Measurements from ENCODE around the gene MIEF1. TPM values are rescaled to one million over a fixed set of nuclear protein-coding genes. Genes with fewer than 3 reads are reported as not detected.
A peak's percentile ranks its signal among the peaks of the same experiment; 100 is the strongest.

Gene MIEF1
- total and polyA plus RNA-seq, 2 of the 8 experiments (the other 6 are each of a cell fraction or from before 2014, with no cell fraction given): 16.8 to 32.7 TPM

DNA sequence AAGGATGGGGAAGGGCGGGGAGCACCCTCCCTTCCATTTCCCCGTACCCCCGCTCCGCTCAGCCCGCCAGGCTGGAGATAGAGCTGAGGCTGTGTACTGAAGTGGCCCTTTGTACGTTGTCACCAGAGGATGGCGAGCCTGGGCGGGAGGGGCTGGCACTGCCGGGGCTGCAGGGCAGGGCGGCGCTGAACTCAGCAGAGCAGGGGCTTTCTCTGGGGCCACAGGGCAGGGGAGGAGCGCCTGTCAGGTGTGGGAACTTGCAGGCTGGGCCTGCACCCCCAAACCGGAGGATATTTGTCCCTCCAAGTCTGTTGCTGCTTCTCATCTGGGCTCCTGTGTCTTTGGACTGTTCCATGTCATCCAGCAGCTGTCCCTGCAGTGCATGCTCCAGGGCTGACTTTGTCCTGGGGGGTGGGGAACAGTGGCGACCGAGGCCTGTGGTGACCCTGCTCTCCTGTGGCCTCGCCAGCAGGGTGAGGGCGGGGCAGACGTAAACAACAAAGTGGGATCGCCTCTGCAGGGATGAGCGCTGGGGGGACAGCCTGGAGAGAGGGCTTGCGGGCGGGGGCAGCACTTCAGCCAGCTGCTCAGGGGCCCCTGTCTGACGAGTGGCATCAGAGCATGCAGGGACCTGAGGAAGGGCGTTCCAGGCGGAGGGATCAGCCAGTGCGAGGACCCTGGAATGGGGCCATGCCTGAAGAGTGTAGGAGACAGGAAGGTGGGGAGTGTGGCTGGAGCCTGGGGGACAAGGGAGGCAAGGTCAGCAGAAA, 32.2 kb upstream of the MIEF1 start:
- ChIA-PET POLR2A (ENCODE audit: partially characterized antibody) (interaction anchor here (1.4 to 3.8 kb wide), 6 partner anchors 9 to 150 kb away, joined by 3 to 11 read pairs (median 7); partner anchors contain the start of genes ATF4 and RPL3), CTCF (ENCODE audit: partially characterized antibody) (interaction anchor here (1.2 to 5.0 kb wide), 8 partner anchors 8 to 126 kb away, joined by 3 to 18 read pairs (median 11); no protein-coding TSS in a partner anchor)
- H3K4me1 ChIP-seq (replicated peaks in 1 of 4; ENCODE audit: control insufficient read depth in 3 of 4, insufficient read depth in 4 of 4, low read length in 3 of 4): peaks cover 16 to 49% (median 37%) of the 10 kb centered on the region in 4 experiments
- H3K27me3 ChIP-seq (replicated peaks in 1 of 4; ENCODE audit: control insufficient read depth in 3 of 4, extremely low read depth in 1 of 4, insufficient read depth in 3 of 4, low read length in 3 of 4): no peaks in the 10 kb centered on the region
- H3K79me1 ChIP-seq (ENCODE audit: low read depth, low read length): no peaks in the 10 kb centered on the region; the same call in none of the 2 replicates
- H3K27ac ChIP-seq (ENCODE audit: low read depth, low read length): no peak overlapping the region
- H3K4me3 ChIP-seq (ENCODE audit: extremely low read depth in 1 of 4, insufficient read depth in 2 of 4, low read depth in 3 of 4, low read length in 4 of 4): no peak overlapping the region
- H2BK20ac ChIP-seq (ENCODE audit: low read length): 0 out of 2 replicates have a peak overlapping the region, but pooled peaks have one; percentile 41
- H2AK5ac ChIP-seq (ENCODE audit: low read depth, low read length): no peak overlapping the region
- H4K91ac ChIP-seq (replicated peaks; ENCODE audit: insufficient read length, low read length): peak overlapping the region; percentile 96
- H4K5ac ChIP-seq (ENCODE audit: insufficient read length, low read depth, low read length): peak overlapping the region; percentile 2
- peak overlapping the region; percentile 98; the same call in 1 of the 2 replicates for H2BK15ac ChIP-seq (ENCODE audit: low read length)
- no peaks in the 10 kb centered on the region for H3K79me2 ChIP-seq (ENCODE audit: control insufficient read depth in 1 of 2, insufficient read depth in 2 of 2, low read length in 2 of 2)
- peak overlapping the region in 1 of 2 experiments; percentile 38; a peak in 2 of 4 replicates for H3K4me2 ChIP-seq (ENCODE audit: insufficient read depth in 1 of 2, low read depth in 2 of 2, low read length in 2 of 2)
- FAIRE-seq (no peak), DNase-seq (ENCODE audit: low read depth in 1 of 2, low spot score in 2 of 2) (no peak)
- H3K18ac ChIP-seq (ENCODE audit: extremely low read depth, low read length): peak overlapping the region; percentile 96
- no peak overlapping the region for H2AFZ ChIP-seq (ENCODE audit: low read length)
- H2BK5ac ChIP-seq (ENCODE audit: low read depth, low read length): peak overlapping the region; percentile 84; the same call in 1 of the 2 replicates
- 0 out of 7 replicates have a peak overlapping the region, but pooled peaks of 1 of the 4 experiments have one; percentile 11 for H3K9ac ChIP-seq (replicated peaks in 1 of 4; ENCODE audit: extremely low read depth in 1 of 4, low read depth in 3 of 4, low read length in 3 of 4)
- peak overlapping the region; percentile 74 for H3K4ac ChIP-seq (replicated peaks; ENCODE audit: insufficient read length, low read depth, low read length)
- H3K23ac ChIP-seq (ENCODE audit: insufficient read length): no peak overlapping the region
- H4K8ac ChIP-seq (ENCODE audit: extremely low read depth, insufficient read depth, low read length): no peak overlapping the region
- H2BK12ac ChIP-seq (ENCODE audit: low read depth, low read length): peak overlapping the region; percentile 62; the same call in 1 of the 2 replicates
- H3K14ac ChIP-seq (ENCODE audit: insufficient read length): no peak overlapping the region
- no peaks in the 10 kb centered on the region for H3K36me3 ChIP-seq (ENCODE audit: control insufficient read depth in 2 of 4, insufficient read depth in 4 of 4, low read length in 3 of 4)
- WGBS, 2 experiments (ENCODE audit: extremely low coverage in 1 of 2, insufficient coverage in 1 of 2, insufficient read length in 1 of 2, insufficient replicate concordance in 2 of 2, low coverage in 1 of 2, low lambda C conversion rate in 2 of 2, missing lambda C conversion rate in 1 of 2): 71% methylated on average over 26 of the region's 26 CpGs; no CpG with 5 or more reads in 1 of the 2 experiments
- no peaks in the 10 kb centered on the region for H3K9me3 ChIP-seq (ENCODE audit: insufficient read depth in 2 of 2, low read depth in 1 of 2, low read length in 1 of 2)
- H3K23me2 ChIP-seq (ENCODE audit: low read depth, low read length): no peaks in the 10 kb centered on the region
- peak overlapping the region; percentile 26 for H2BK120ac ChIP-seq (replicated peaks; ENCODE audit: low read depth, low read length)
- H4K20me1 ChIP-seq (replicated peaks in 1 of 2; ENCODE audit: control insufficient read depth in 1 of 2, insufficient read depth in 2 of 2, low read length in 2 of 2): peaks cover 0 to 7% of the 10 kb centered on the region in 2 experiments
- H3K56ac ChIP-seq (replicated peaks; ENCODE audit: insufficient read length, low read depth, low read length): no peak overlapping the region
- TF ChIP-seq CBX5 (IDR thresholded peaks at IDR 0.05; ENCODE audit: low read depth, low read length): no peak
- TF ChIP-seq SIX5 (IDR thresholded peaks at IDR 0.05; ENCODE audit: low read depth, low read length): no peak
- TF ChIP-seq EP300 (IDR thresholded peaks at IDR 0.05; ENCODE audit: borderline replicate concordance in 1 of 2, low read depth in 2 of 2, low read length in 2 of 2): no peak
- no peak for TF ChIP-seq RFX5 (IDR thresholded peaks at IDR 0.05; ENCODE audit: borderline replicate concordance, low read depth, low read length)
- TF ChIP-seq KDM4A (IDR thresholded peaks at IDR 0.05; ENCODE audit: low read depth, low read length, severe bottlenecking): no peak
- TF ChIP-seq TBP (IDR thresholded peaks at IDR 0.05; ENCODE audit: low read depth, low read length): no peak
- no peak for TF ChIP-seq ASH2L (IDR thresholded peaks at IDR 0.05; ENCODE audit: low read length)
- no peak for TF ChIP-seq EGR1 (IDR thresholded peaks at IDR 0.05; ENCODE audit: borderline replicate concordance, low read depth, low read length)
- no peak for TF ChIP-seq RNF2 (IDR thresholded peaks at IDR 0.05; ENCODE audit: borderline replicate concordance, low read depth, low read length, missing control alignments, poor library complexity, severe bottlenecking)
- TF ChIP-seq TAF7 (optimal IDR thresholded peaks at IDR 0.05; ENCODE audit: borderline replicate concordance, low read depth, low read length): no peak
- TF ChIP-seq FOSL1 (IDR thresholded peaks at IDR 0.05; ENCODE audit: insufficient read depth, low read depth, low read length): no peak
